Iris pigment epithelial cell (primary cell): Measurements from ENCODE around the gene FAM241A.
"Not testable (repeated sequence)": the region's sequence is repeated elsewhere in the genome, so short reads cannot be mapped to it uniquely, and the experiment has no call there.

Source experiments
- DNase-seq: peaks from one replicate; pipeline ENCODE4 v3.0.0-alpha.2; 2011; ENCODE audit warnings: low read depth

Gene FAM241A

GRCh38 chr4:112173593-112174558 lies 28.6 kb downstream of the FAM241A start:
- DNase-seq: peak; percentile 37

- DNase-seq: no peak
Observed at GRCh38 chr4:112175840-112176239, 30.6 kb downstream of the FAM241A start.

GRCh38 chr4:112176596-112176995 lies 31.3 kb downstream of the FAM241A start:
- no peak for DNase-seq

- peak; percentile 39 for DNase-seq
Observed at GRCh38 chr4:112178741-112179140, 33.5 kb downstream of the FAM241A start.

- no peak for DNase-seq
Observed at GRCh38 chr4:112181358-112182000, 36.2 kb downstream of the FAM241A start.

- no peak for DNase-seq
Observed at GRCh38 chr4:112182604-112183003, 37.4 kb downstream of the FAM241A start.

- DNase-seq: peak; percentile 81
Observed at GRCh38 chr4:112183252-112183651, 38.0 kb downstream of the FAM241A start.

- no peak for DNase-seq
Observed at GRCh38 chr4:112184438-112184837, 39.2 kb downstream of the FAM241A start.

- DNase-seq: no peak
Observed at GRCh38 chr4:112185334-112185733, 40.1 kb downstream of the FAM241A start.

- peak; percentile 68 for DNase-seq
Observed at GRCh38 chr4:112185740-112186670, 40.8 kb downstream of the FAM241A start.

GRCh38 chr4:112189754-112190153 lies 44.5 kb downstream of the FAM241A start:
- DNase-seq: no peak

- no peak for DNase-seq
Observed at GRCh38 chr4:112190684-112191083, 45.4 kb downstream of the FAM241A start.

GRCh38 chr4:112196461-112196860 lies 51.2 kb downstream of the FAM241A start:
- no peak for DNase-seq

- no peak for DNase-seq
Observed at GRCh38 chr4:112199041-112199440, 53.8 kb downstream of the FAM241A start.

- no peak for DNase-seq
Observed at GRCh38 chr4:112201915-112202505, 56.8 kb downstream of the FAM241A start.

- no peak for DNase-seq
Observed at GRCh38 chr4:112203593-112203992, 58.3 kb downstream of the FAM241A start.

- DNase-seq: no peak
Observed at GRCh38 chr4:112206431-112206830, 61.2 kb downstream of the FAM241A start.

- DNase-seq: not testable (repeated sequence)
Observed at GRCh38 chr4:112208137-112209095, 63.2 kb downstream of the FAM241A start.

- DNase-seq: peak; percentile 64
Observed at GRCh38 chr4:112210777-112211176, 65.5 kb downstream of the FAM241A start.

GRCh38 chr4:112213091-112213490 lies 67.8 kb downstream of the FAM241A start:
- DNase-seq: peak; percentile 59
